ENCODE data around the gene POLR1A.

GRCh38 chr2:86048383-86048701 is 57.3 kb downstream of the POLR1A start:
- TF ChIP-seq ZFP3 (CRISPR knock-in tag; IDR thresholded peaks at IDR 0.05) (no peak), OSR1 (CRISPR knock-in tag; IDR thresholded peaks at IDR 0.05) (no peak), ZFP30 (CRISPR knock-in tag; IDR thresholded peaks at IDR 0.05) (no peak), ISL1 (CRISPR knock-in tag; IDR thresholded peaks at IDR 0.05) (no peak), PATZ1 (CRISPR knock-in tag; IDR thresholded peaks at IDR 0.05; ENCODE audit: borderline replicate concordance) (no peak), TOX (CRISPR knock-in tag; IDR thresholded peaks at IDR 0.05; ENCODE audit: borderline replicate concordance) (no peak), SNAI2 (CRISPR knock-in tag; IDR thresholded peaks at IDR 0.05) (no peak)

Data from SK-N-SH treated with all-trans-retinoic acid at 6 μM for 48 hours (cell line).